ENCODE data around the gene PLA1A.
A peak's percentile ranks its signal among the peaks of the same experiment; 100 is the strongest.

Gene PLA1A

DNA sequence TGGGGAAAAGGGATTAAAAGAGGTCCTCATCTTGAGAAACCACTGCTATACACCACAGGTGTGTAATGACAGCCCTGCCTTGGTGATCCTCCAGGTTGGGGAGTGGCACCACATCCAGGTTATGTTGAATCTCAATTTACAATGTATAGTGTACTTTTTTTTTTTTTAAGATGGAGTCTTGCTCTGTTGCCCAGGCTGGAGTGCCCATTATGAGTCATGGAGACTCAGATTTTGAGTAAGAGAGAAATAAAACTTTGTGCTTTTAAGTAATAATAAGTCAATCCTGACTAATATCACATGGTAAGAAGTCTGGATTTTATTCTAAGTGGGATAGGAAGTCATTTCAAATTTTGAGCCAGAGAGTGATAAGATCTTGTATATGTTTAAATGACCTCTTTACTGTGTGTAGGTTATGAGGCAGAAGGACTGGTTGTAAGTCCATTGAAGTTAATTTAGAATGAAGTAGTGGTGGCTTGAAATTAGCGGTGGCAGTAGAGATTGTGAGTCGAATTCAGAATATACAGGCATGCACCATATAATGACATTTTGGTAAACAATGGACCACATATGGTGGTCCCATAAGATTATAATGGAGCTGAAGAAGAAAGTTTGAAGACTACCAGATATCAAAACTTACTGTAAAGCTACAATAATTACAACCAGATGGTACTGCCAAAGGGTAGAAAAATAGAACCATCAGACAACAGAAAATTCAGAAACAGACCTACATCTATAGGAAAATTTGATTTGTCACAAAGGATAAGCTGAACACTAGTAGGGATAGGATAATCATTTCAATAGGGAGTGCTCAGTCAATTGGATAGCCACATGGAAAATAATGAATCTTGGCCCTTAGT, 42.0 kb downstream of the PLA1A start:
- no peak for DNase-seq

DNA sequence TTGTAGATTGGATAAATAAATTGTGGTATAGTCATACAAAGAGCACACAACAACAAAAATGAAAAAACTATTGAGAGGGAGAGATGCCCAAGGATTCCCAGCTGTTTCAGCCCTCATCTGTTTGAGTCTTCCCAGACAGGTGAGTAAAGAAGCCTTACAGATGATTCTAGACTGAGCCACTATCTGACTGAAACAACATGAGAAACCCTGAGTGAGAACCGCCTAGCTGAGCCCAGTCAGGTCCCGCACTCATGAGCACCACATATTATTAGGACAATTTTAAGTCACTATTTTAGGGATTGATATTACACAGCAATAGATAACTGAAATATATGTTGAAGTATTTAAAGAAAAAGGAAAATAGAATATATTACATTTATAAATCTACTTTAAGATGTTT, 43.7 kb downstream of the PLA1A start:
- DNase-seq = no peak

DNA sequence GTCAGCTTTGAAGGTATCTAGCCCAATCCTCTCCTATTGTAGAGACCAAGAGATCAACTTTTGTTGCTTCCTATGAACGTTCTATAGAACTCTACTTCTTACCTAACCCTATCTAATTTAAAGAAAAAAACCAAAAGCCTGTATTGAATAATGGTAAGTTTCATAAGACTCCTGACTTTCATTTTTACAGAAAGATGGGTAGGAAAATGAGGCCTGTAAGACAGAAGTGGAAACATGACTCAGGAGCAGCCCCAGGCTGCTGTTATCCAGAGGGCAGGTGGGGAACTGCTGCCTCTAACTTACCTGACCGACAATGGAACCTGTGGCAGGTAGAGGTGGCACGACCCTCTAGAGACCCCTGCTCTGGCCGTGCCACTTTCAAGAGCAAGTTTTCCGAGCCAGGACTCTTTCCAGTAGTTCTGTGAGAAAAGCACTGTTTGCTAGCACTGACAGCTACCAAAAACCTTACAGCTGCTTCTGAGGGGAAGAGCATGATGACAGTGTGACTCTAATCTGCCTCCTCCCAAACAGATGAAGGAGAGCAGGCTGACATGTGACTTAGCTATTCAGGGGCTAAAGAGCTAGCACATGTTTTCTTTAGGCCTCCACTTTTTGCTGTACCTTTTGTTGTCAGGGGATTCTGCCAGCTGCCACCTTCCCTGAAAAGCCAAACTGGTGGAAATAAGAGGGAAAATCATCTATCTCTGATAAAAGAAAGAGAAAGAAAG, 45.2 kb downstream of the PLA1A start:
- peak; percentile 28 for DNase-seq

DNA sequence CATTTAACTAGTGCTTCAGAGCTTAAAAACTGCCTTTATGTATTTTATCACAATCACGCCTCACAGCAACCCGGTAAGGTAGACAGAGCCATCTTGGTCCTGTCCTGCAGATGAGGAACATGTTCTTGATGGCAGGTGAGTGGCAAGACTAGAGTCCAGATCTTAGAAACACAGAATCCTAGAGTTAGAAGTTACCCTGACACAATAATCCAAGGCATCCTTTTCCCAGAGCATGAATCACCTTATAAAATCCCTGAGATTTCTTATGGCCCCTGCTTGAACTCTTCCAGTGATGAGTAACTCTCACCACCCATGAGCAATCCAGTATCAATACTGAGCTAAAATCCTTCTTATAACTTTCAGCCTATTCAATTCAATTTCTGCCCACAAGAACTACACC, 45.8 kb downstream of the PLA1A start:
- DNase-seq = peak; percentile 83

DNA sequence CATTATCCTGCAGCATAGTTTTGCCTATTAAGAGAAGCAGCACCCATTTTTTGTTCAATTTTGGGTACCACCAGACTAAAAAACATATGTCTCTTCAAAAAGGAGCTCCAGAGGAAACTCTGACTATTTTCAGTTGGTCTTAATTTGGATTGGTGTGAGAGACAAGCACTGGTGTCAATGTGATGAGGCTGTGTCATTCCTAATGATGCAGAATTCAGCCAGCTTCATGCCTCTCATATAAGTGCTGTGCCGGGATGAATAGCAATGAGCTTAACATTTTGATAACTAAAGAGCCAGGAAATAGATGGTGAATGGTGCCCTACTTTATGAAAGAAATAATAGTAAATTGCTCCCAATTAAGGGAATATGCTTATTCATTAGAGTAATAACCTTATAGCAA, 46.8 kb downstream of the PLA1A start:
- no peak for DNase-seq

DNA sequence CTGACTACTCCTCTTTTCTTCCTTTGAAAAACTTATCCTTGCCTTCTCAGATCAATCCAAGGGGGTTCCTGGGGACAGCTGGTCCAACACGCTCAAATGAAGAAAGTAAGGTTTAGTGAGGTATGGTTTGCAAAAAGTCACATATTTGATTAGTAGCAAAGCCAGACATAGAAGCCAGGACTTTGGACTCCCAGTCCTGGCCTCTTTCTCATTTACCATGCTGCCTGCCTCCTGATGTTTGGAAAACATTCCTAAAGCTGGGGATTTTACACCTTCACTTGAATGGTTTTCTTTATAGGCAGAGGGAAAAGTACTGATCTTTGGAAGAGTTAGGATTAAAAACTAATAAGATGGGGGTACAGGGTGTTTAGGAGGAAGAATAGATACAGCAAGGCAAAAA, 48.1 kb downstream of the PLA1A start:
- no peak for DNase-seq

DNA sequence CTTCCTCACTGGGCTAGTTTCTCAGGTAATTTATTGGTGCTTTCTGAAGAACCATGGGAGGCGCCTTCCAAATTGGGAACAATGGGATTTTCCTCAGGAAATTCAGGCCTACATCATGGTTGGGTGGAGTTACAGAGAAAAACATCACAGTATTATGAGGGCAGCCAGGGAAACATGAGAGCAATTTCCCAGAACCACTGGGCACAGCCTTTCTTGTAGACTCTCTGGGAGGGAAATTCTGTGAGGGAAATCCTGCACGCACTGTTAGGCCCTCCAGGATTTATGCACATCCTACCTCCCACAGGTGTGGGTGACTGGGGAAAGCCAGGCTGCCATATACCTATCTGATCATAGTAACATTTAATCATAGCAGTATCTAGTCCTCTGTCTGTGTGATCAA, 49.5 kb downstream of the PLA1A start:
- no peak for DNase-seq

DNA sequence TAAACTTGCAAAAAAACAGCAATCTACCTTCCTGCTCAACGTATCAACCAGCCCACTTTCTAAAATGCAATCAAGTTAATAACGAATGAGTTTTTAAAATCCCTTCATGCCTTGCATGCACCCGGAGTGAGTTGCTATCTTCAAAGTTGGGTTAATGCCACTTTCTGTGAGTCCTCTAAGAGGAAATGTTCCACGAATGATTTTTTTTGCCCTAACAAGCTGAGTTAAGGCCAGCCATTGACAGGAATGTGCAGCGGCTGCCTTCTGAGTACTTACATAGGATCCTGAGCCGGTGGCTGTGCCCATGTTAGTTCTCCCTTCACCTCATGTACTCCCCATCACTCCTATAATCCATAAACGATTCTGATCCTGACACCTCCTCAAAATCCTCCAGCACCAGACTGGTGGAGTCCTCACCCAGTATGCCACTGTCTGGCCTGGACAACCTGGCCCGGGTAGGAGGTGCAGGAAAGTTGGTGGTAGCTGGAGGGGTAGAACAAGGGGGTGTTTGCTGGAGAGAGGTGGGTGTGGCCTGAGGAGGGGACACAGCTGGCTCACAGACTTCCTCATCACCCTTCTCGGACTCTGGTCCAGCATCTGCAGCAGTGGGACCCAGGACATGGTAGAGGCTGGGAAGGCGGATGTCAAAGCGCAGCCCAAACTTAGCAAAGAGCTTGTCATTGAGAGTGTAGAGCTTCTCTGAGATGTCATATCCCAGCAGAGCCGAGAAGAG, 50.3 kb downstream of the PLA1A start:
- DNase-seq = peak; percentile 31

DNA sequence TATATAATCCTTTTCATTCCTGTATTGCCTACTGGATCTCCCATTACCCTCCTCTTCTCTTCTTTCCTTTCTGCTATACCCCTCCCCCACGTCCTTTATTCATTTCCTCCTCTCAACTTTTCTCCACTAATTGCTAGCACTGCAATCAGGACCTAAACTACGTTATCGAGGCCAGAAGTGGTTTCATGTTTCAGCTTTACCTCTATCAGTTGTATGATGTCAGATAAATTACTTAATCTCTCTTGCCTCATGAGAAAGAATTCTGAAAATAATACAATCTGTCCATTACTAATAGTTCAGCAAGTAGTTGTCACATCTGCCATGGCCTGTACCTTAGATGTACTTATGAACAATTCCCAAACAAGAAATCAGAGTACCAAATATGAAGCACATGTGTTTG, 52.1 kb downstream of the PLA1A start:
- DNase-seq = no peak

DNA sequence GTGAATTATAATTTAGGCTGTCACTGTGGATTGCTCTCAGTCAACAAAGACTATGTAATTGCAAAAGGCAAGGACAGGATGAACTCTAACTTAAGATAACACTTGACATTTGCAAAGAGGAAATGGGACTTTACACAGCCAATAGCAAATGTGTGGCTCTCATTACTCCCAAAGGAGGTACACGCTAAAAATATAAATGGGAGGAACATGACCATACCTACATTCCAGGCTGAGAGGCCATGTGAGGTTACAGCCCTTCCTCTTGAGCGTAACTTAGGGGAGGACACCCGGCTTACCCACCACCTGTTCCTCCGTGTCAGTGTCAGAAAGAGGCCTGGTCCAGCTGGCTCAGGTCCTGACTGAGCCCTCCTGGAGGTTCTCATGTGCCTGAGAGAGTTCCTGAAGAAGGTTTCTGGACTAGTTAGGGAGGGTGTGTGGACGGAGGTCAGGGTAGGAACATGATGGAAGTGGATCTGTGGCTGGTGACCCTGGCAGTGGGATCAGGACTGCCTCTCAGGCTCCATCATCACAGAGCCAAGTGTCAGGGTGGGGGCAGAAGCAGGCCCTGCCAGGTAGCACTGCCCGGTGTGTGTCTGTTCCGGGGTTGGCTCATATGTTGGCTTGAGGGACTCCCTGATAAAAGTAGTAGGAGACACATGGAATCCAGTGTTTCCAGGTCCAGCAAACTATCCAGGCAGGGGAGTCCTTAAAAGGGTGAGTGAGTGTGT, 54.8 kb downstream of the PLA1A start:
- no peak for DNase-seq

DNA sequence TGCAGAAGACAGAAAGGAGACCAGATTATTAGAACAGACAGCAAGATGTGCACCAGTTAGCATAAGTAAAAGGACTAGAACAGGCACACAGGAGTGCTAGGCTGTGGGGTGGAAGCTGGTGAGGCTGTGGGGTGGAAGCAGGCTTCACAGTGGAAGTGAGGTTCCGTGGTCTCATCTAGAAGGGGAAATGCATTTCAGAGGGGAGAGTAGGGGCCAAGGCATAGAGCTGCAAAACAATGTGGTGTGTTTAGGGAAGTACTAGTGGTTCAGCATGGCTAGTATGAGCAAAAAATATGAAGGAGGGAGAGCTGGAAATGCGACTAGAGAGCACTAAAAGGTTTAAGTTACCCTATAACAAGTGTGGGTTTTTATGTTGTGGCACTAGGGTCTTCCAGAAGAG, 56.2 kb downstream of the PLA1A start:
- no peak for DNase-seq

DNA sequence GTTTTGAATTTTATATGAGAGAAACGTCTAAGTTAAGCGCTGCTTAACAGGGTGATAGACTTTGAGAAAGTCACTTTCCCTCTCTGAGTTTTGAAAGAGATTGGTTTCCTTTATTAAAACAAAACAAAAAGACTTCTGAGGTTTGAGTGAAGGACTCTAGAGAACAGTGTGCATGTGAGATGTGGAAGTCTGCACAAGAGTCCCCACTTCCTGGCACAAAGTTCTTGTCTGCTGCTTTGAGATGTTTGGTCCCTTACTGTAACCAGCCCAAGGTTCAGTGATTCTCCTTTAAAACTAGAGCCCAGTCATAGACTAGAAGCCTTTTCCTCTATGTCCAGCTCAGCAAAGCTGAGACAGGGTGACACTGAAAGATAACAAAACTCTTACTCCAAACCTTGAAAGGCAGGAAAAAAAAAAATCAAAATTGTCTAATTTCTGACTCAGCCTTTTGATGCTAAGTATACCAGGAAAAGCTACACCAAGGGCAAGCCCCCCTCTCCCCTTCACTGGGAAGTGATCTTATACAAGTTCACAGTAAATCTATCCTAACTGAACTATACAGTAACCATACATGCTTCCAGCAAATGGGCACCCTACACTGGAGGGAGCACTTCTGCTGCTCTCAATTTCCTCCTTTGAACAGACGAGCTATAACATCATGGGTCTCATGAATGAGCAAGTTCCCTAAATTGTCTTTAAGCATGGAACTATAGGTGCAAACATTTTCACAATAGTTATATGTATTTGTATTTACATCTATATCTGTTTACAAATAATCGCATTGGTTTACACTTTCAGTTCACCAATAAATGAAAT, 60.4 kb downstream of the PLA1A start:
- DNase-seq = no peak

DNA sequence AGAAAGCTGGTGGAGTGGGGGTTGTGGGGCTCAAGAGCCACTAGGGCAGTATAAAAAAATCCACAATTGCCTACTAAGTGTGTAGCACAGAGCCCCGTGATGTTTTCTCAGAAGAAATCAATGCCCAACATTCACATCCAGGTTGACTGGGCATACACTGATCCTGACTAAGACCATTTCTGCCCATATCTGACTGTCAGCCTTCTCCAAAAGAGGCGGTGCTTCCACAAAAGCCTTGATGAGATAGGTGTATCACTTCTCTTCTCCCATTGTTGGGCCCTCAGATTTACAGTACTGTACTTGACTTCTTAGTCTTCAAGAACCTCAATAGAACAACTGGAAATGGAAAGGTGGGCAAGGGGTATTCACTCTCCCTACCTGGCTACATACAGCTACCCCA, 61.3 kb downstream of the PLA1A start:
- no peak for DNase-seq

DNA sequence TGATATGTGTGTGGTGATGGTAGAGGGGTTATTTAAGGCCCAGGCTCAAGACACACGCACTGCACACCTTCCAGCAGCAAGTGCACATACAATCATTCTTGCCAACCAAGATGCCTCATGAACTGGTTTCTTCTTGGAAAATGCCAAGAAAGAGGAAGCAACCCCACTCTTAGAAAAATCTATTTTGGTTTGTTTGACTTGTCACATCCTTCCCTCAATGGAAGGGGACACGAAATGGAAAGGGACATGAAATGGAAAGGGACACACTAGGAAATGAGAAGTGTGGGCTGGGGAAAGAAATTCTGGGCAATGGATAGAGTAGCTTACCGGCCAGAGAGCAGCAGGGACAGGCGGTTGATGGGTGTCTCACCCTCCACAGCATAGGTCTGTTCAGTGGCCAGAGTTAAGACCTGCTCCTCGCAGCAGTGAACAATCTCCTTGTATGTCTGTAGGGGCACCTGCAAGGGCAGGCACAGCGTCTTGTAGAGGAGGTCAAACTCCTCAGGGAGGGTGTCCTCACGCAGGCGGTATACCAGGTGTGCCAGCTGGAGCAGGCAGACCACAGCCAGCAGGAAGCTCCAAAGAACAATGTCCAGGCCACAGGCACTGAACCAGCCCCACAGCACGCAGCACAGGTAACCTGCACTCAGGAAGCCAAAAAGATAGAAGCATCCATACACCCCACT, 62.1 kb downstream of the PLA1A start:
- no peak for DNase-seq

DNA sequence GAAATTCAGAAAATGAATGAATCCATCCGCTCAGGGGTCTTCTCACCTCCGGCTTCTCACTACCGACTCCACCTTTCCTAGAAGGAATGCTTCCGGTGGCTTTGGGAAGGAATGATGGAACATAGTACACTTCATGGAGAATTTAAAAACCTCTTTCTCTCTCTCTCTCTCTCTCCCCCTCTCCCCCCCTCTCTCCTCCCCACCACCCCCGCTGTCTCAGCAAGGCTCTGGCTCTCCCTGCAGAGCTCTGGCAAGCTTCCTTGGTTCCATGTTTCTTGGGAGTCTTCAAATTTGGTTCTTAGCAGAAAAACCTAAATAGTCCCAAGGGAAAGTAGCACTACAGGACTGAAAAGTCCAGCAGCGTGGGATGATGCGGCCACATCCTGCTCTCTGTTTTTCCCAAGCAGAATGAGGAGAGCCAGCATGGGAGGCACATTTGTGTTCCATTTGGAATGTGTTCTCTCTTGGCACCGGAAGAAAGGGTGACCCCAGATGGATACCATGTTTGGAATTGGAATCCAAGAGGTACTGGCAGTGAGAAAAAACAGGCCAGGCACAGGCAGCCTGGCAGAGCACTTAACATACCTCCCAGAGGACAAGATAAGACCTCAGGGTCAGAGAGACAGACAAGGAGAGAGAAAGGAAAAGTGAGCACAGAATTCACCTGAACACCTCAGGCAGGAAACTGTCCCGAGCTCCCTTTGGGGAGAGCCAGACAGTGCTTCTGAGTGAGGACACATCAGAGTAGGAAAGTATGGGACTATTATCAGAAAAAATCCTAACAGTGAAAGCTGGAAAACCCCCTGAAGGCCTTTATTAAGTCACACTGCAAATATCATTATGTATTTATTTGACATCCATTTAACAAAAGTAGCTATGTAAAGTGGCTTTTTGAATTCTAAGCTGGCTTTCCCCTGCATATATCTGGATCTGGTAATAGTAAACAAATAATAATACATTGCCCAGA, 63.1 kb downstream of the PLA1A start, which contains the start of gene POPDC2:
TSS of gene POPDC2 (minus strand) at position 116 of the 967 bp plus-strand sequence. CDS start 166 bp downstream, outside the sequence.
- no peak for DNase-seq

DNA sequence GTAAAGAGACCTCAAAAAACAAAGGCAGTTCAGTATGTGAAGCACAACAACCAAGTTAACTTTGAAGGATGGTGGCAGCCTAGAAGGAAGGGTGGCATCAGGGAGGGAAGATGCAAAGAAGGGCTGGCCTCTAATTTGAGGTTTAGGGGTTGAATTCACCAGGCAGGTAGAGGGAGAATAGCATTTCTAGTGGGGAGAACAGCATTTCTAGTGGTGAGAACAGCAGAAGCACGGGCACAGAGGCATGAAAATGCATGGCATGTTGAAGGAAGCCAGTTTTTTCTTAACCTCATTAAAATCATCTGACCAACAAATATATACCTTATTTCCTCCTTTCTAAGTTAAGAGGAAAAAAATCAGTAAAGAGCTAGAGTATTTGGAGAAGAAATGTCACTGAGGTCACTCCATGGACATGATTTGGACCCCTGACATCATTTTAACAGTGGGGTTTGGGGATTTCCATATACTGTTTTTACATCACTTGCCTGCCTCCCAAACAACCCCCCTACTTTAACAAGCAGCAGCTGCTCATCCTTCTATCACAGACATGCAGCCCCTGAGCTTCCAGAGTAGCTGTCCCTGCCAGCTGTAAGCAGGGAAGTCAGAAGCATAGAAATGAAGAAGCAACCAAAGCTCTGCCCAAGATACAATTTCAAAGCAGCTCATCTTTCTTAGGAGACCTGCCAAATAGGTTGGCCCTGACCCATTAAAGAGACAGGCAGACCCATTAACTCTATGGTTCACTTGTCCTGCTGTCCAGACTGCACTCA, 65.1 kb downstream of the PLA1A start:
- peak; percentile 69 for DNase-seq

DNA sequence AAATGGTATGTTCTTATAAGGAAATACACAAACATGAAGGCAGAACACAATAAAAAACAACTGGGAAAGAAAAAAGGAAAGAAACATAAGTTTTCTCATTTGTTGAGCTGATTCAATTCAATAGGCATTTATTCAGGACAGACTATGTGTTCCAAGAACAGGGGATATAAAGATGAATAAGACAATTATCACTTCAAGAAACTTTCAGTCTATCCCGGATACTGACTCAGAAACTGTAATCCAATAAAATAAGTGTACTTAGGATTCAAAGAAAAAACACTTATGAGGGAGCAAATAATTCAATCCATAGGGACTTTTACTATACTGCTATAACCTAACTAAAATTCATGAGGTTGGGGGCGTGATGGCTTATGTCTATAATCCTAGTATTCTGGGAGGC, 66.2 kb downstream of the PLA1A start:
- peak; percentile 46 for DNase-seq

DNA sequence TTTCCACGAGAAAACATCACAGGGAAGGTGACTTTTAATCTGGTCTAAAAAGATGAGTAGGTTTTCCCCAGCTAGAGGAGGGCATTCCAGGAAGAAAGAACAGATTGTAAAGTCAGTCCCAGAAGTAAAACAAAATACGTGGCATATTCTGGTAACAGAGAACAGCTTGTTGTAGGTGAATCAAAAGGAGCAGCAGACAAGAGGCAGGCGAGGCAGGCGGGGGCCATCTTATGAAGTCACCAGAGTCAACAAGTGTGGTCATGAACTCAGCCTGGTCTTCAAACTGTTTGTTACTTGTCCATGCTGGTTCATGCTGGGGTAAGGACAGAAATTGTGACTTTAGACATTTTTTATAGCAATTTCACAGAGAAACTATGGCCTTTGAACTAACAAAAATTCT, 66.7 kb downstream of the PLA1A start:
- no peak for DNase-seq

DNA sequence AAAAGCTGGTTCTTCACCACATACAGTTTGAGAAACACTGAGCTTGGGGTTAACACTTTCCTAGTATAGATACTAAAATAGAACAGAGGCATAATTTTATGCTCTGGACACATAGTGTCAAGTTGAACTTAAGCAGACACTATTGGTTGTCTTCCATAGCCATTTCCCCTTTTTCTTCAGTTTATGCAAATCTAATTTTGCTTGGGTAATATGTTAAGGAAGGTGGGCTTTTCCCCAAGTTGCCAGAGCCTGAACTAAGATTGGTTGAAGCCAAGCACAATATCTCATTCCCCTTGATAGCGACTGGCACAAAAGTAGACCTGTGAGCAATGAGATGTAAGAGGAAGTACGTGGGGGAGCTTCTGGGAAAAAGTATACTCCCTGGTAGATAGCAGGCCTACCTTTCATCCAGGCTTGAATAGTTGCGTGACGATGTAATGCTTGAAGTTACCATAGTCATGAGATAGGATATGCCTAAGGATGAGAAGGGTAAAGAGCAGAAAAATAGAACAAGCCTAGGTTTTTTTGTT, 67.2 kb downstream of the PLA1A start:
- DNase-seq = peak; percentile 38

All from fibroblast of upper back skin (primary cell).